Measurements from ENCODE around the gene TAOK1.
"Not testable (repeated sequence)": the region's sequence is repeated elsewhere in the genome, so short reads cannot be mapped to it uniquely, and the experiment has no call there.

Gene TAOK1

DNA sequence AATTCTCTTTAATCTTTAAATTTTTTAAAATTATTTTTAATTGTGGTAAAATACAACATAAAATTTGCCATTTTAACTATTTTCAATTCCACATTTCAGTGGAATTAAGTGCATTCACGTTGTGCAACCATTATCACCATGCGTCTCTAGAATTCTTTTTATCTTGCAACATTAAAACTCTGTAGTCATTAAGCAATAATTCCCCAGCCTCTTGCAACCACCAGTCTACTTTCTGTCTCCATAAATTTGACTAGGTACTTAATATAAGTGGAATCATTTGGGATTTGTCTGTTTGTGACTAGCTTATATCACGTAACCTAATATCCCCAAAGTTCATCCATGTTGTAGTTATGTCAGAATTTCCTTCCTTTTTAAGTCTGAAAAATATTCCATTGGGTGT, 79.1 kb downstream of the TAOK1 start:
- intact Hi-C loops (cut with DNase I; ENCODE audit: low total_unique reads), result no loop called here
- no peak overlapping the region for H3K27ac ChIP-seq
- no peak for DNase-seq
- H3K4me1 ChIP-seq, result no peaks in the 10 kb centered on the region
- no peak overlapping the region for H3K4me3 ChIP-seq
- H3K9me3 ChIP-seq, result no peaks in the 10 kb centered on the region
- peaks cover 15 to 28% (median 25%) of the 10 kb centered on the region in 3 donors for H3K36me3 ChIP-seq
- TF ChIP-seq, protein P1, sequence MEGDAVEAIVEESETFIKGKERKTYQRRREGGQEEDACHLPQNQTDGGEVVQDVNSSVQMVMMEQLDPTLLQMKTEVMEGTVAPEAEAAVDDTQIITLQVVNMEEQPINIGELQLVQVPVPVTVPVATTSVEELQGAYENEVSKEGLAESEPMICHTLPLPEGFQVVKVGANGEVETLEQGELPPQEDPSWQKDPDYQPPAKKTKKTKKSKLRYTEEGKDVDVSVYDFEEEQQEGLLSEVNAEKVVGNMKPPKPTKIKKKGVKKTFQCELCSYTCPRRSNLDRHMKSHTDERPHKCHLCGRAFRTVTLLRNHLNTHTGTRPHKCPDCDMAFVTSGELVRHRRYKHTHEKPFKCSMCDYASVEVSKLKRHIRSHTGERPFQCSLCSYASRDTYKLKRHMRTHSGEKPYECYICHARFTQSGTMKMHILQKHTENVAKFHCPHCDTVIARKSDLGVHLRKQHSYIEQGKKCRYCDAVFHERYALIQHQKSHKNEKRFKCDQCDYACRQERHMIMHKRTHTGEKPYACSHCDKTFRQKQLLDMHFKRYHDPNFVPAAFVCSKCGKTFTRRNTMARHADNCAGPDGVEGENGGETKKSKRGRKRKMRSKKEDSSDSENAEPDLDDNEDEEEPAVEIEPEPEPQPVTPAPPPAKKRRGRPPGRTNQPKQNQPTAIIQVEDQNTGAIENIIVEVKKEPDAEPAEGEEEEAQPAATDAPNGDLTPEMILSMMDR (IDR thresholded peaks at IDR 0.05), result no peak
- no peaks in the 10 kb centered on the region for H3K27me3 ChIP-seq

DNA sequence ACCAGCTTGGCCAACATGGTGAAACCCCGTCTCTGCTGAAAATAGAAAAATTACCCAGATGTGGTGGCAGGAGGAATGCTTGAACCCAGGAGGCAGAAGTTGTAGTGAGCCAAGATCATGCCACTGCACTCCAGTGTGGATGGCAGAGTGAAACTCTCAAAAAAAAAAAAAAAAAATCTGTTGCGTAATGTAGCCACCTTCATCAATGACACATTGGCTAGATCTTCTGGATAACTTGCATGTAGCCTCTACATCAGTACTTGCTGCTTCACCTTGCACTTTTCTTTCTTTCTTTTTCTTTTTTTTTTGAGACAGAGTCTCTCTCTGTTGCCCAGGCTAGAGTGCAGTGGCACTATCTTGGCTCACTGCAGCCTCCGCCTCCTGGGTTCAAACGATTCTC, 83.3 kb downstream of the TAOK1 start:
- intact Hi-C loops (cut with DNase I; ENCODE audit: low total_unique reads); H3K4me3 ChIP-seq; DNase-seq; H3K4me1 ChIP-seq; H3K9me3 ChIP-seq; H3K27me3 ChIP-seq; H3K27ac ChIP-seq: not testable (repeated sequence)
- H3K36me3 ChIP-seq, result peaks cover 11 to 24% (median 20%) of the 10 kb centered on the region in 3 donors

DNA sequence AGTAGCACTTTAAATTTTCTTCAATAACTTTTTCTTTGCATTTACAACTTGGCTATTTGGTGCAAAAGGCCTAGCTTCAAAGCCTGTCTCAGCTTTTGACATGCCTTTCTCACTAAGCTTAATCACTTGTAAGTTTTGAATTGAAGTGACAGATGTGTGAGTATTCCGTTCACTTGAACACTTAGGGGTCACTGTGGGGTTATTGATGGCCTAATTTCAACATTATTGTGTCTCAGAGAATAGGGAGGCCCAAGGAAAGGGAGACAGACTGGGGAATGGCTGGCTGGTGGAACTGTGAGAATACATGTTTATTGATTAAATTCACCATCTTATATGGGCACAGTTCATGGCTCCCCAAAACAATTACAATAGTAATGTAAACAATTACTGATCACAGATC, 84.1 kb downstream of the TAOK1 start:
- Histone ChIP-seq H3K4me1 (no peaks in the 10 kb centered on the region), H3K4me3 (no peak overlapping the region), H3K27me3 (no peaks in the 10 kb centered on the region), H3K9me3 (no peaks in the 10 kb centered on the region), H3K36me3 (peaks cover 4 to 21% (median 20%) of the 10 kb centered on the region in 3 donors), H3K27ac (no peak overlapping the region)
- TF ChIP-seq, protein P1 (IDR thresholded peaks at IDR 0.05), result no peak
- no peak for DNase-seq
- intact Hi-C loops (cut with DNase I; ENCODE audit: low total_unique reads), result no loop called here

DNA sequence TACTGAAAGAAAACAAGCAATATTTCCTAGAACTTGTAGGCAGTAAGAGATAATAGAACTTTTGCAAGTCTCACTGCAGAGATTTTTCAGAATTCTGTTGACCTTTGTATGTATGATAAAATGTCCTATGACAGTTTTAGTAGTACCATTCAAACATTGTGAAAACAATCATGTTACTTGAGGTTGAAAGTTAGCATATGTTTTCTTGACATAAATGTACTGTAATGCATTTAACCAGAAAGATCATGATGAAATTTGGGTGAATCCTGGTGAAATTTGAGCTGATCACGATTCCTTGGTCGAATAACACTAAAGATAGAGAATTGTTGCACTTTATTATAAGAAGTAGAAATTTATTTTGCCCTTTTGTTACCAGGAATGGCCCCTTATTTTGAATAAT, 85.7 kb downstream of the TAOK1 start:
- TF ChIP-seq, protein P1 (IDR thresholded peaks at IDR 0.05), result no peak
- no peaks in the 10 kb centered on the region for H3K9me3 ChIP-seq
- intact Hi-C loops (cut with DNase I; ENCODE audit: low total_unique reads), result no loop called here
- DNase-seq, result no peak
- H3K27ac ChIP-seq, result no peak overlapping the region
- no peak overlapping the region for H3K4me3 ChIP-seq
- H3K27me3 ChIP-seq, result no peaks in the 10 kb centered on the region
- peaks cover 14 to 27% (median 21%) of the 10 kb centered on the region in 3 donors for H3K36me3 ChIP-seq
- no peaks in the 10 kb centered on the region for H3K4me1 ChIP-seq

DNA sequence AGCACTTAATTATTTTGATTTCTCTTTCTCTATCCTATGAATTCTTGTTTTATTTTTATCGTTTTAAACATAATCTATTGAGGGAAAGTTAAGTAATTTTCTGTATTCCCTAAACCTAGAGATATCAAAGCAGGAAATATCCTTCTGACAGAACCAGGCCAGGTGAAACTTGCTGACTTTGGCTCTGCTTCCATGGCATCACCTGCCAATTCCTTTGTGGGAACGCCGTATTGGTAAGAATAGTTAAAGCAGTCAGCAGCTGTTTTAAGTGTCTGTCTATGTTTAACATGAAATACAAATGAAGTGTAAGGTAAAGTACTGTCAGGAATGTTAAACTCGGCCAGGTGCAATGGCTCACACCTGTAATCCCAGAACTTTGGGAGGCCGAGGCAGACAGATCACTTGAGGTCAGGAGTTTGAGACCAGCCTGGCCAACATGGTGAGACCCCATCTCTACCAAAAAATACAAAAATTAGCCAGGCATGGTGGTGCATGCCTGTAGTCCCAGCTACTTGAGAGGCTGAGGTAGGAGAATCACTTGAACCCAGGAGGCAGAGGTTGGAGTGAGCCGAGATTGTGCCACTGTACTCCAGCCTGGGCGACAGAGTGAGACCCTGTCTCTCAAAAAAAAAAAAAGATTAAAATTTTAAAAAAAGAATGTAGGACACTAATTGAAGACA, 90.2 kb downstream of the TAOK1 start:
- DNase-seq; H3K27me3 ChIP-seq; H3K27ac ChIP-seq; intact Hi-C loops (cut with DNase I; ENCODE audit: low total_unique reads); H3K4me3 ChIP-seq; H3K9me3 ChIP-seq; H3K4me1 ChIP-seq: not testable (repeated sequence)
- H3K36me3 ChIP-seq, result peaks cover 19 to 49% (median 36%) of the 10 kb centered on the region in 3 donors

DNA sequence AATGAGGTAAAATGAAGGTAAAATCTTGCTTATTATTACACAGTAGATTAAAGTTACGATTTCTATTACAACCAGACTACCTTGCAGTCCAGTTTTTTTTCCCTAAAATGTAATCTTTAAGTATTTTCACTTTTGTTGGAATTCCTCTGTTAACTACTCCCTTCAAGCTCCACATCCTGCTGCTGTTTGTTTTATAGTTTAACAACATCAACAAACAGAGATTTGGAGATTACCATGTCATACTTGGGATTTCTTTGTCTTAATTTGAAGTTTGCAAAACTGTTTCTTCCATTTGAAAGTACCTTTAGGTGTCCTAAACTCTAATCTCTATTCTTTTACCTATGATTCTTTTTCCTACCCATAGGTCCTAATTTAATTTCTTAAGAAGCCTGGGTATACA, 93.3 kb downstream of the TAOK1 start:
- Histone ChIP-seq H3K27ac (no peak overlapping the region), H3K4me3 (no peak overlapping the region), H3K27me3 (no peaks in the 10 kb centered on the region), H3K4me1 (no peaks in the 10 kb centered on the region), H3K36me3 (peaks cover 15 to 60% (median 34%) of the 10 kb centered on the region in 3 donors), H3K9me3 (no peaks in the 10 kb centered on the region)
- intact Hi-C loops (cut with DNase I; ENCODE audit: low total_unique reads), result no loop called here
- TF ChIP-seq, protein P1 (IDR thresholded peaks at IDR 0.05), result no peak
- DNase-seq, result no peak

DNA sequence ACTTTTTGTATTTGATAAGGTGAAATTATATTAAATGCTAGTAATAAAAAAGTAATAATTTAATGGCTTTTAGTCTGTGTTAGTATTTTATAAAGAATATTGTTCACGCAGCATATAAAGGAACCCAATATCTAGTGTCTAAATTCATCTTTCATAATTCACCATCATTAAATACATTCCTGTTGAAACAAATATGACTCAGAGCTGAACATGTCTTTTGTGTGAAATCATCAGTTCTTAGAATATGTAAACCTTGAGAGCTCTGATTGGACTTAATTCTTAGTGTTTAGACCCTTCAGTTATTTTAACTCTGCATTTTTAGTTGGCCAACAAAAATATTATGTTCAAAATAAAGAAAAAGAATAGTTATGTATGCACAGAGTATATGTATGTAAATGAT, 104.8 kb downstream of the TAOK1 start:
- no peaks in the 10 kb centered on the region for H3K9me3 ChIP-seq
- no peak overlapping the region for H3K4me3 ChIP-seq
- peaks cover 64 to 78% (median 75%) of the 10 kb centered on the region in 3 donors for H3K36me3 ChIP-seq
- no peaks in the 10 kb centered on the region for H3K4me1 ChIP-seq
- intact Hi-C loops (cut with DNase I; ENCODE audit: low total_unique reads), result no loop called here
- DNase-seq, result no peak
- TF ChIP-seq, protein P1 (IDR thresholded peaks at IDR 0.05), result no peak
- H3K27ac ChIP-seq, result no peak overlapping the region
- H3K27me3 ChIP-seq, result no peaks in the 10 kb centered on the region

Measured in tibial artery (tissue), 4 donors.